ENCODE measurements around the gene CFAP61.

DNA sequence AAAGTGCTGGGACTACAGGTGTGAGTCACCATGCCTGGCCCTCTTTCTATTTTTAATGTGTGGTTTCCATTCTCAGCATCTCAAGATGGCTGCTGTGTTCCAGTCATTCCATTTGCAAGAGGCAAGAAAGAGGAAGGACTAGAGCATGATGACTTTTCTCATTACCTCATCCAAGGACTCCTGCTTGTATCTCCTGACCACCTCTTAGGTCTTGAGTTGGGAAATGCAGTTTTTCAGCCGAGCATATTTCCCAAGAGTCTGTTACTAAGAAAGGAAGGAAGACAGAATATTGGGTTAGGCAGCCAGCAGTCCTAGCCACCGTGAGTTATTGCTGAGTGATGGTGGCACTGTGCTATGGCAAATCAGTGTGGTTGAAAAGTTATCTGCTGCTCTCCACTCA, 207.2 kb downstream of the CFAP61 start:
- TF ChIP-seq POLR2AphosphoS5 (IDR thresholded peaks at IDR 0.05; ENCODE audit: low read depth, low read length), result no peak
- no peak for TF ChIP-seq CTCF (IDR thresholded peaks at IDR 0.05)
- TF ChIP-seq, protein P1, sequence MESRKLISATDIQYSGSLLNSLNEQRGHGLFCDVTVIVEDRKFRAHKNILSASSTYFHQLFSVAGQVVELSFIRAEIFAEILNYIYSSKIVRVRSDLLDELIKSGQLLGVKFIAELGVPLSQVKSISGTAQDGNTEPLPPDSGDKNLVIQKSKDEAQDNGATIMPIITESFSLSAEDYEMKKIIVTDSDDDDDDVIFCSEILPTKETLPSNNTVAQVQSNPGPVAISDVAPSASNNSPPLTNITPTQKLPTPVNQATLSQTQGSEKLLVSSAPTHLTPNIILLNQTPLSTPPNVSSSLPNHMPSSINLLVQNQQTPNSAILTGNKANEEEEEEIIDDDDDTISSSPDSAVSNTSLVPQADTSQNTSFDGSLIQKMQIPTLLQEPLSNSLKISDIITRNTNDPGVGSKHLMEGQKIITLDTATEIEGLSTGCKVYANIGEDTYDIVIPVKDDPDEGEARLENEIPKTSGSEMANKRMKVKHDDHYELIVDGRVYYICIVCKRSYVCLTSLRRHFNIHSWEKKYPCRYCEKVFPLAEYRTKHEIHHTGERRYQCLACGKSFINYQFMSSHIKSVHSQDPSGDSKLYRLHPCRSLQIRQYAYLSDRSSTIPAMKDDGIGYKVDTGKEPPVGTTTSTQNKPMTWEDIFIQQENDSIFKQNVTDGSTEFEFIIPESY (IDR thresholded peaks at IDR 0.05; ENCODE audit: borderline replicate concordance, low read depth), result no peak
- TF ChIP-seq USF1 (IDR thresholded peaks at IDR 0.05; ENCODE audit: borderline replicate concordance, low read depth), result no peak
